ENCODE data around the gene RETREG1. TPM values are rescaled to one million over a fixed set of nuclear protein-coding genes. Genes with fewer than 3 reads are reported as not detected.

The RETREG1 gene
- total RNA-seq, 1 experiment from 2014 or later: 5.1 TPM

- H3K4me1 ChIP-seq (ENCODE audit: insufficient read depth, low read length, poor library complexity, severe bottlenecking): no peaks in the 10 kb centered on the region
- TF ChIP-seq, protein P1, sequence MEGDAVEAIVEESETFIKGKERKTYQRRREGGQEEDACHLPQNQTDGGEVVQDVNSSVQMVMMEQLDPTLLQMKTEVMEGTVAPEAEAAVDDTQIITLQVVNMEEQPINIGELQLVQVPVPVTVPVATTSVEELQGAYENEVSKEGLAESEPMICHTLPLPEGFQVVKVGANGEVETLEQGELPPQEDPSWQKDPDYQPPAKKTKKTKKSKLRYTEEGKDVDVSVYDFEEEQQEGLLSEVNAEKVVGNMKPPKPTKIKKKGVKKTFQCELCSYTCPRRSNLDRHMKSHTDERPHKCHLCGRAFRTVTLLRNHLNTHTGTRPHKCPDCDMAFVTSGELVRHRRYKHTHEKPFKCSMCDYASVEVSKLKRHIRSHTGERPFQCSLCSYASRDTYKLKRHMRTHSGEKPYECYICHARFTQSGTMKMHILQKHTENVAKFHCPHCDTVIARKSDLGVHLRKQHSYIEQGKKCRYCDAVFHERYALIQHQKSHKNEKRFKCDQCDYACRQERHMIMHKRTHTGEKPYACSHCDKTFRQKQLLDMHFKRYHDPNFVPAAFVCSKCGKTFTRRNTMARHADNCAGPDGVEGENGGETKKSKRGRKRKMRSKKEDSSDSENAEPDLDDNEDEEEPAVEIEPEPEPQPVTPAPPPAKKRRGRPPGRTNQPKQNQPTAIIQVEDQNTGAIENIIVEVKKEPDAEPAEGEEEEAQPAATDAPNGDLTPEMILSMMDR (conservative IDR thresholded peaks at IDR 0.05; ENCODE audit: low read depth, low read length): 0 out of 2 replicates have a peak, but pooled peaks have one; percentile 9
- TF ChIP-seq EZH2 (IDR thresholded peaks at IDR 0.05; ENCODE audit: borderline replicate concordance, low read depth, low read length, poor library complexity, severe bottlenecking): no peak
- no peaks in the 10 kb centered on the region for H3K27me3 ChIP-seq (replicated peaks; ENCODE audit: insufficient read depth, low read depth, low read length, poor library complexity)
- POLR2A ChIA-PET (ENCODE audit: low non-redundant PET): no interaction called here
- H3K36me3 ChIP-seq (ENCODE audit: insufficient read depth, low read length, poor library complexity, severe bottlenecking): peaks cover 63% of the 10 kb centered on the region
- intact Hi-C loops (cut with micrococcal nuclease; ENCODE audit: unreplicated experiment): loop anchor here (5.0 kb wide), 1 partner anchor 130 kb away; no protein-coding TSS in a partner anchor
- no TSS peak for BruUV-seq (replicated peaks)
- H3K4me3 ChIP-seq (ENCODE audit: low read depth, low read length, poor library complexity, severe bottlenecking): no peak overlapping the region
- no peak overlapping the region for H3K27ac ChIP-seq (ENCODE audit: low read depth, low read length, poor library complexity, severe bottlenecking)
- H3K9me3 ChIP-seq (ENCODE audit: low read depth, low read length, poor library complexity, severe bottlenecking): no peaks in the 10 kb centered on the region
- DNase-seq (ENCODE audit: low spot score): no peak
- CTCF ChIA-PET: no interaction called here
These were observed 159.3 kb downstream of the RETREG1 start for GRCh38 chr5:16457451-16457850.

- TF ChIP-seq, protein P1 (conservative IDR thresholded peaks at IDR 0.05; ENCODE audit: low read depth, low read length): peak; percentile 78
- no peak for TF ChIP-seq EZH2 (IDR thresholded peaks at IDR 0.05; ENCODE audit: borderline replicate concordance, low read depth, low read length, poor library complexity, severe bottlenecking)
- POLR2A ChIA-PET (ENCODE audit: low non-redundant PET): no interaction called here
- no peak overlapping the region for H3K27ac ChIP-seq (ENCODE audit: low read depth, low read length, poor library complexity, severe bottlenecking)
- no peaks in the 10 kb centered on the region for H3K9me3 ChIP-seq (ENCODE audit: low read depth, low read length, poor library complexity, severe bottlenecking)
- no TSS peak for BruUV-seq (replicated peaks)
- no peaks in the 10 kb centered on the region for H3K4me1 ChIP-seq (ENCODE audit: insufficient read depth, low read length, poor library complexity, severe bottlenecking)
- H3K4me3 ChIP-seq (ENCODE audit: low read depth, low read length, poor library complexity, severe bottlenecking): no peak overlapping the region
- intact Hi-C loops (cut with micrococcal nuclease; ENCODE audit: unreplicated experiment): loop anchor here (1.0 to 5.0 kb wide), 2 partner anchors 129 to 296 kb away; no protein-coding TSS in a partner anchor
- peak; percentile 84 for DNase-seq (ENCODE audit: low spot score)
- H3K36me3 ChIP-seq (ENCODE audit: insufficient read depth, low read length, poor library complexity, severe bottlenecking): peaks cover 61% of the 10 kb centered on the region
- CTCF ChIA-PET: interaction anchor here (0.5 to 2.7 kb wide), 11 partner anchors 9 to 1350 kb away, joined by 3 to 36 read pairs (median 3); no protein-coding TSS in a partner anchor
- no peaks in the 10 kb centered on the region for H3K27me3 ChIP-seq (replicated peaks; ENCODE audit: insufficient read depth, low read depth, low read length, poor library complexity)
These were observed 160.5 kb downstream of the RETREG1 start for GRCh38 chr5:16456103-16456832.

DNA sequence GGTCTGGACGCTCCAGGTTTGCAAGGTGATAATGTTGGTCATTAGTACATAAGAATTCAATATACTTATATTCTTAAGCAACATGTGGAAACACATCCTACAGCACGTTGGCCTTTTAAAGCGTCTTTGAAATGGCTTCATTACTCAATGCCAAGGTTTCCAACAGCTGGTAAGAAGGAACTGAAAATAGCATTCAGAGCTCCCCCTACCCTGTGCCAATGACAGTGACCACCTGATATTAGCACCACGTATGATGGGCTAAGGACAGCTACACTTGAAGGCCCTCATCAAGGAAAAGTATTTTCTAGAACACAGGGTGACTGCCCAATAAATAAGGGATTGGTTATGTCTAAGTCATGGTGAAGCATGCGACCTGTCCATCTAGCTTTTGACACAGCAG lies 161.1 kb downstream of the RETREG1 start:
- Histone ChIP-seq H3K4me3 (ENCODE audit: low read depth, low read length, poor library complexity, severe bottlenecking) (no peak overlapping the region), H3K27me3 (replicated peaks; ENCODE audit: insufficient read depth, low read depth, low read length, poor library complexity) (no peaks in the 10 kb centered on the region), H3K27ac (ENCODE audit: low read depth, low read length, poor library complexity, severe bottlenecking) (no peak overlapping the region), H3K9me3 (ENCODE audit: low read depth, low read length, poor library complexity, severe bottlenecking) (no peaks in the 10 kb centered on the region), H3K36me3 (ENCODE audit: insufficient read depth, low read length, poor library complexity, severe bottlenecking) (peaks cover 60% of the 10 kb centered on the region), H3K4me1 (ENCODE audit: insufficient read depth, low read length, poor library complexity, severe bottlenecking) (no peaks in the 10 kb centered on the region)
- intact Hi-C loops (cut with micrococcal nuclease; ENCODE audit: unreplicated experiment): loop anchor here (1.0 to 5.0 kb wide), 2 partner anchors 128 to 295 kb away; no protein-coding TSS in a partner anchor
- no TSS peak for BruUV-seq (replicated peaks)
- ChIA-PET CTCF (interaction anchor here (0.7 to 2.7 kb wide), 5 partner anchors 9 to 1350 kb away, joined by 3 to 36 read pairs (median 5); no protein-coding TSS in a partner anchor), POLR2A (ENCODE audit: low non-redundant PET) (interaction anchor here (0.7 kb wide), 1 partner anchor 15 kb away, joined by 3 read pairs; no protein-coding TSS in a partner anchor)
- TF ChIP-seq EZH2 (IDR thresholded peaks at IDR 0.05; ENCODE audit: borderline replicate concordance, low read depth, low read length, poor library complexity, severe bottlenecking): no peak
- TF ChIP-seq, protein P1 (conservative IDR thresholded peaks at IDR 0.05; ENCODE audit: low read depth, low read length): no peak
- DNase-seq (ENCODE audit: low spot score): no peak
